ENCODE measurements around the gene HSF2BP.
"Not testable (repeated sequence)": the region's sequence is repeated elsewhere in the genome, so short reads cannot be mapped to it uniquely, and the experiment has no call there.

HSF2BP gene

GRCh38 chr21:43659136-43660000 is at the start of gene HSF2BP, which contains the start of gene RRP1B:
HSF2BP (minus strand) TSS chr21:43659488; CDS start chr21:43658096, 1,392 bp downstream.
RRP1B (plus strand) TSS chr21:43659560; CDS start chr21:43659665, 105 bp downstream.
- peak; percentile 73 for DNase-seq (ENCODE audit: low read depth)

GRCh38 chr21:43708745-43709381 is 49.6 kb upstream of the HSF2BP start:
- no peak for DNase-seq (ENCODE audit: low read depth)

GRCh38 chr21:43707462-43707861 is 48.2 kb upstream of the HSF2BP start:
- DNase-seq (ENCODE audit: low read depth) = no peak

GRCh38 chr21:43703035-43703880 is 44.0 kb upstream of the HSF2BP start:
- no peak for DNase-seq (ENCODE audit: low read depth)

- no peak for DNase-seq (ENCODE audit: low read depth)
These were observed 43.4 kb upstream of the HSF2BP start for GRCh38 chr21:43702785-43703034.

- DNase-seq (ENCODE audit: low read depth) = no peak
These were observed 42.9 kb upstream of the HSF2BP start for GRCh38 chr21:43701936-43702784.

GRCh38 chr21:43699933-43700599 is 40.8 kb upstream of the HSF2BP start:
- no peak for DNase-seq (ENCODE audit: low read depth)

GRCh38 chr21:43699492-43699777 is 40.1 kb upstream of the HSF2BP start:
- not testable (repeated sequence) for DNase-seq (ENCODE audit: low read depth)

- DNase-seq (ENCODE audit: low read depth) = no peak
These were observed 38.7 kb upstream of the HSF2BP start for GRCh38 chr21:43697758-43698643.

- DNase-seq (ENCODE audit: low read depth) = no peak
These were observed 36.9 kb upstream of the HSF2BP start for GRCh38 chr21:43696214-43696613.

GRCh38 chr21:43694437-43695079 is 35.3 kb upstream of the HSF2BP start:
- no peak for DNase-seq (ENCODE audit: low read depth)

GRCh38 chr21:43693981-43694380 is 34.7 kb upstream of the HSF2BP start:
- DNase-seq (ENCODE audit: low read depth) = no peak

- DNase-seq (ENCODE audit: low read depth) = no peak
These were observed 33.7 kb upstream of the HSF2BP start for GRCh38 chr21:43692949-43693348.

GRCh38 chr21:43691801-43692200 is 32.5 kb upstream of the HSF2BP start:
- no peak for DNase-seq (ENCODE audit: low read depth)

- no peak for DNase-seq (ENCODE audit: low read depth)
These were observed 32.0 kb upstream of the HSF2BP start for GRCh38 chr21:43691086-43691795.

- DNase-seq (ENCODE audit: low read depth) = no peak
These were observed 31.1 kb upstream of the HSF2BP start for GRCh38 chr21:43690346-43690745.

- no peak for DNase-seq (ENCODE audit: low read depth)
These were observed 30.5 kb upstream of the HSF2BP start for GRCh38 chr21:43689556-43690337.

GRCh38 chr21:43688906-43689305 is 29.6 kb upstream of the HSF2BP start:
- no peak for DNase-seq (ENCODE audit: low read depth)

Data from activated T-helper 1 cell treated with Interleukin-2 at 50 U/mL for 16 hours (primary cell).